Osteoblast (primary cell): ENCODE results near the gene PSG1. TPM values are rescaled to one million over a fixed set of nuclear protein-coding genes. Genes with fewer than 3 reads are reported as not detected.
A peak's percentile ranks its signal among the peaks of the same experiment; 100 is the strongest.
"Not testable (repeated sequence)": the region's sequence is repeated elsewhere in the genome, so short reads cannot be mapped to it uniquely, and the experiment has no call there.

Source experiments
- DNase-seq: peaks from one replicate; pipeline ENCODE4 v3.0.0; 2011; ENCODE audit warnings: low spot score, mixed read lengths; ENCODE audit not compliant: insufficient read length; ENCODE audit errors: missing footprints
- H2AFZ ChIP-seq: 2 replicates; pipeline ENCODE4 v1.6.0; 2011; ENCODE audit warnings: mild to moderate bottlenecking, low read length
- H3K27ac ChIP-seq: 2 replicates; pipeline ENCODE4 v1.5.1; 2011; ENCODE audit warnings: mild to moderate bottlenecking, low read depth, low read length, moderate library complexity
- H3K27me3 ChIP-seq: 2 replicates; pipeline ENCODE4 v1.6.0; 2012; ENCODE audit warnings: mild to moderate bottlenecking, control low read depth, inconsistent platforms, low read length, moderate library complexity; ENCODE audit not compliant: insufficient read depth
- H3K36me3 ChIP-seq: 2 replicates; pipeline ENCODE4 v1.5.1; 2011; ENCODE audit warnings: mild to moderate bottlenecking, low read length, control low read depth, moderate library complexity; ENCODE audit not compliant: insufficient read depth
- H3K4me1 ChIP-seq: 2 replicates; pipeline ENCODE4 v1.5.1; 2011; ENCODE audit warnings: mild to moderate bottlenecking, low read length, control low read depth, moderate library complexity; ENCODE audit not compliant: insufficient read depth
- H3K4me2 ChIP-seq: 2 replicates; pipeline ENCODE4 v1.6.0; 2011; ENCODE audit warnings: mild to moderate bottlenecking, low read length; ENCODE audit not compliant: insufficient read depth
- H3K4me3 ChIP-seq: fragments of 200-600 bp; sonication (generic); 3 replicates; pipeline ENCODE4 v1.5.1; 2012; ENCODE audit warnings: mild to moderate bottlenecking, low read length, inconsistent platforms; ENCODE audit not compliant: insufficient read depth
- H3K79me2 ChIP-seq: 2 replicates; pipeline ENCODE4 v1.6.0; 2012; ENCODE audit warnings: mild to moderate bottlenecking, low read length, control low read depth, inconsistent platforms; ENCODE audit not compliant: insufficient read depth
- H3K9me3 ChIP-seq: 2 replicates; pipeline ENCODE4 v1.5.1; 2011; ENCODE audit warnings: low read depth, low read length, control low read depth
- H4K20me1 ChIP-seq: 2 replicates; pipeline ENCODE4 v1.6.0; 2012; ENCODE audit warnings: mild to moderate bottlenecking, low read length, control low read depth; ENCODE audit not compliant: insufficient read depth
- CTCF ChIP-seq: IDR thresholded peaks from 2 replicates; pipeline ENCODE4 v1.5.1; 2011; ENCODE audit warnings: mild to moderate bottlenecking, low read depth, low read length, moderate library complexity; ENCODE audit errors: extremely low read depth
- total RNA-seq: library from RNA; depleted of rRNA; stranded (reverse); fragments of >200 nt; gene quantifications from 2 replicates; pipeline ENCODE4 v1.2.3, GENCODE V29; 2012

The PSG1 gene
- total RNA-seq, 1 donor = 0.36 TPM

- Histone ChIP-seq H3K9me3 (no peaks in the 10 kb centered on the region), H3K4me3 (no peak overlapping the region), H3K36me3 (no peaks in the 10 kb centered on the region), H4K20me1 (no peaks in the 10 kb centered on the region), H3K4me2 (no peak overlapping the region), H3K27ac (no peak overlapping the region), H2AFZ (no peak overlapping the region), H3K27me3 (no peaks in the 10 kb centered on the region), H3K4me1 (peaks cover 17% of the 10 kb centered on the region), H3K79me2 (no peaks in the 10 kb centered on the region)
- DNase-seq = no peak
- no peak for TF ChIP-seq CTCF
Observed at GRCh38 chr19:42872608-42873007, 6.9 kb downstream of the PSG1 start.

- peak overlapping the region; percentile 5 for H2AFZ ChIP-seq
- peak; percentile 10 for DNase-seq
- H3K27ac ChIP-seq = no peak overlapping the region
- no peaks in the 10 kb centered on the region for H3K36me3 ChIP-seq
- no peaks in the 10 kb centered on the region for H3K9me3 ChIP-seq
- no peak for TF ChIP-seq CTCF
- H3K4me1 ChIP-seq = no peaks in the 10 kb centered on the region
- no peak overlapping the region for H3K4me3 ChIP-seq
- H4K20me1 ChIP-seq = no peaks in the 10 kb centered on the region
- no peak overlapping the region for H3K4me2 ChIP-seq
- no peaks in the 10 kb centered on the region for H3K27me3 ChIP-seq
- no peaks in the 10 kb centered on the region for H3K79me2 ChIP-seq
Observed at GRCh38 chr19:42857544-42857867, 22.0 kb downstream of the PSG1 start.

DNA sequence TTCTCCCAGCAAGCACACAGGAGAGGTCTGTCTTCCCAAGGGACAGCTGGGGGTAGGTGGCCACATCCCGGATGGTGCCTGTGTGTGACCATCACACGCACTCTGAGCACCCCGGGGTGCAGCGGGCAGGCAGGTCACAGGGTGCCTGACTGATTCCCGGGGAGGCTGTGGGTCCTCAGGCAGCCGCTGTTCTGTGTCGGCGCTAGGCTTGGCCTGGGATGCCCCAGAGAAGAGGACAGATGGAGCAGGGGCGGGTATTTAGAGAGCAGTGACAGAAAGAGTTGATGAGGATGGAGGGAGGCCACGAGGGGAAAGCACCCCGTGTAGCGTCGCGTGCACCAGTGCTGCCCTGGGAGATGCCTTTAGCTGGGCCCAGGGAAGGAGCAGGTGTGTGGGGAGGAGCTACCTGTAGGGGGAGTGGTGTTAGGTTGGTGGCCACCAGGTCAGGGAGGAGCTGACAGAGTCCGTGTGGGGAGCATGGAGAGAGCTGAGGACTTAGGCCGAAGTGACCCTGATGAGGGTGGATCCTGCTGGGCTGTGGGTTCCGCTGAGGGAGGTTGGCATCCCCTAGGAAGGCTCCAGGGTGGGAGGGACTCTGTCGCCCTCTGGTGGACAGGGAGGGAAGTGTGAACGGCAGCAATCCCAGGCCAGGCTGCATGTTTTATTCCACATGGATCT lies 22.5 kb downstream of the PSG1 start:
- H2AFZ ChIP-seq, H3K9me3 ChIP-seq, H3K4me3 ChIP-seq, DNase-seq, H3K27ac ChIP-seq, H3K27me3 ChIP-seq, H3K79me2 ChIP-seq, H3K4me2 ChIP-seq, H3K36me3 ChIP-seq, H4K20me1 ChIP-seq, H3K4me1 ChIP-seq: not testable (repeated sequence)
- peak; percentile 44 for TF ChIP-seq CTCF

DNA sequence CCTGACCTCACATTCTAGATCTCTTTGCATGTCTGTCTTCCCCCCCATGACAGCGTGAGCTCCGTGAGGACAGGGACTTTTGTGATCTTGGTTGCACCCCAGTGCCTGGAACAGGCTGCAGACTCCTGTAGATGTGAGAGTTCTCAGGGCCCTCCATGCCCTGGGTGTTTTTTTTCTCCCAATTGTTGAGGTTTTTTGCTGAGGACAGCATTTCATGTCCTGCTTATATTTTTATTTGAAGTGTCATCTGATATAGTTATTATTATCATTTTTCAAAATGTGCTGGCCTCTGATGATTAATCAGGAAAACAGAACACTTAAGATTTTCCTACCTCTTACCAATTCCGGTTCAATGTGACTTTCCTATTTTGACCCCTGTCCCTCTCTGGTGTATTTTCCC lies 24.8 kb downstream of the PSG1 start:
- DNase-seq, H3K36me3 ChIP-seq: not testable (repeated sequence)

DNA sequence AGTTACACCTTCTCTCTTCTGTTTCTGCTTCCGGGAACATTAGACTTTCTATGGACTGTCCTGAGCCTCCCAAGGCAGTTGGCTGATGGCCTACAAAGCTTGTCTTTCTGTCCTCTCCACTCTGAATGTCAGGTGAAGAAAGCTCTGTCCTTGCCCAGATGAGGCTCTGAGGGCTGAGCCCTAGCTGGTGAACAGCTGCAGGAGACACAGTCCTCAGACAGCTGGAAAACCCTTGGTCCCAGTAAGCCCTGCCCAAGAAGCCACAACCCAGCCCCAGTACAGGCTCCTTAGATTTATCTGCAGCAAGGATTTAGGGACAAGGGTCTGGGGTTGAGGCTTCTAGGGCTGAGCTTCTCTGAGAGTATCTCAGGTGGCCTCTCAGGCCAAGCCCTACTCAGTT lies 26.3 kb downstream of the PSG1 start:
- not testable (repeated sequence) for H3K9me3 ChIP-seq, H3K79me2 ChIP-seq, H3K4me2 ChIP-seq, H3K4me3 ChIP-seq, H4K20me1 ChIP-seq, H3K36me3 ChIP-seq, DNase-seq, H2AFZ ChIP-seq, H3K27me3 ChIP-seq
- peak overlapping the region; percentile 56 for H3K27ac ChIP-seq
- peaks cover 20% of the 10 kb centered on the region for H3K4me1 ChIP-seq

More for the DNA sequence above, 24.8 kb downstream of the PSG1 start:
- not testable (repeated sequence) for H2AFZ ChIP-seq, H3K4me3 ChIP-seq, H3K27me3 ChIP-seq, H3K4me2 ChIP-seq, H3K27ac ChIP-seq, H3K9me3 ChIP-seq, H3K79me2 ChIP-seq, H4K20me1 ChIP-seq
- H3K4me1 ChIP-seq = peaks cover 20% of the 10 kb centered on the region

GRCh38 chr19:42852821-42853220 lies 26.7 kb downstream of the PSG1 start:
- not testable (repeated sequence) for H3K4me3 ChIP-seq, DNase-seq, H2AFZ ChIP-seq, H4K20me1 ChIP-seq, H3K27me3 ChIP-seq, H3K79me2 ChIP-seq, H3K4me2 ChIP-seq, H3K36me3 ChIP-seq, H3K9me3 ChIP-seq
- peaks cover 20% of the 10 kb centered on the region for H3K4me1 ChIP-seq
- peak overlapping the region; percentile 56 for H3K27ac ChIP-seq

GRCh38 chr19:42851718-42852280 lies 27.7 kb downstream of the PSG1 start:
- H2AFZ ChIP-seq, DNase-seq, H3K4me2 ChIP-seq, H3K36me3 ChIP-seq, H3K27me3 ChIP-seq, H4K20me1 ChIP-seq, H3K79me2 ChIP-seq, H3K9me3 ChIP-seq, H3K4me3 ChIP-seq: not testable (repeated sequence)
- peak overlapping the region; percentile 87 for H3K27ac ChIP-seq
- peaks cover 20% of the 10 kb centered on the region for H3K4me1 ChIP-seq
